GM19455 (cell line): ENCODE measurements around the gene SUSD5.
A peak's percentile ranks its signal among the peaks of the same experiment; 100 is the strongest.
"Not testable (repeated sequence)": the region's sequence is repeated elsewhere in the genome, so short reads cannot be mapped to it uniquely, and the experiment has no call there.

Experiments used
- ATAC-seq: cut with Tn5 transposase; IDR thresholded peaks from one replicate; pipeline ENCODE4 v1.9.1; 2021; ENCODE audit not compliant: unreplicated experiment

SUSD5 gene

GRCh38 chr3:33153782-33154181, 64.8 kb downstream of the SUSD5 start:
- no peak for ATAC-seq

GRCh38 chr3:33152363-33153360, 65.9 kb downstream of the SUSD5 start:
- ATAC-seq: no peak

- ATAC-seq: no peak
Observed at GRCh38 chr3:33149342-33149741, 69.3 kb downstream of the SUSD5 start.

GRCh38 chr3:33146791-33147445, 71.7 kb downstream of the SUSD5 start:
- no peak for ATAC-seq

- ATAC-seq: no peak
Observed at GRCh38 chr3:33145901-33146580, 72.6 kb downstream of the SUSD5 start.

- ATAC-seq: no peak
Observed at GRCh38 chr3:33145221-33145900, 73.2 kb downstream of the SUSD5 start.

- ATAC-seq: no peak
Observed at GRCh38 chr3:33144433-33144832, 74.2 kb downstream of the SUSD5 start.

- no peak for ATAC-seq
Observed at GRCh38 chr3:33141006-33141405, 77.6 kb downstream of the SUSD5 start.

- ATAC-seq: no peak
Observed at GRCh38 chr3:33139996-33140395, 78.6 kb downstream of the SUSD5 start.

GRCh38 chr3:33139006-33139623, 79.5 kb downstream of the SUSD5 start:
- not testable (repeated sequence) for ATAC-seq

GRCh38 chr3:33137691-33138090, 80.9 kb downstream of the SUSD5 start:
- no peak for ATAC-seq

- no peak for ATAC-seq
Observed at GRCh38 chr3:33134026-33134625, 84.5 kb downstream of the SUSD5 start.

- no peak for ATAC-seq
Observed at GRCh38 chr3:33132019-33132360, 86.6 kb downstream of the SUSD5 start.

GRCh38 chr3:33131331-33132018, 87.1 kb downstream of the SUSD5 start:
- ATAC-seq: peak; percentile 91

GRCh38 chr3:33130144-33130543, 88.5 kb downstream of the SUSD5 start:
- ATAC-seq: no peak

GRCh38 chr3:33128706-33129105, 89.9 kb downstream of the SUSD5 start:
- no peak for ATAC-seq

GRCh38 chr3:33125840-33126239, 92.8 kb downstream of the SUSD5 start:
- no peak for ATAC-seq

GRCh38 chr3:33124638-33125037, 94.0 kb downstream of the SUSD5 start:
- ATAC-seq: no peak

- no peak for ATAC-seq
Observed at GRCh38 chr3:33122991-33123390, 95.6 kb downstream of the SUSD5 start.

GRCh38 chr3:33119891-33120290, 98.7 kb downstream of the SUSD5 start:
- ATAC-seq: no peak
